Stomach (tissue), 9 donors: ENCODE results near the gene TEX2. TPM values are rescaled to one million over a fixed set of nuclear protein-coding genes. Genes with fewer than 3 reads are reported as not detected.

ENCODE experiments used
- DNase-seq, 2 donors: peaks; one replicate each; pipeline versions ENCODE4 v3.0.0 to v3.0.0-alpha.2; 2013 to 2019
- H3K27ac ChIP-seq, 5 donors: fragments of 200-600 bp in 4 of 5; sonication (generic) in 4 of 5; one replicate each; pipeline ENCODE4 v1.5.1; 2013 to 2019; ENCODE audit warnings: mild to moderate bottlenecking in 1 of 5, moderate library complexity in 1 of 5
- H3K27me3 ChIP-seq, 3 donors: fragments of 200-600 bp; sonication (generic); one replicate each; pipeline ENCODE4 v1.5.1; 2017 to 2019; ENCODE audit warnings: mixed run types in 1 of 3
- H3K36me3 ChIP-seq, 4 donors: fragments of 200-600 bp; sonication (generic); 1 replicate in 3 of 4; 2 replicates in 1 of 4; pipeline ENCODE4 v1.5.1; 2016 to 2019
- H3K4me1 ChIP-seq, 4 donors: fragments of 200-600 bp; sonication (generic); one replicate each; pipeline ENCODE4 v1.5.1; 2016 to 2019
- H3K4me3 ChIP-seq, 4 donors: fragments of 200-600 bp; sonication (generic) in 3 of 4; one replicate each; pipeline ENCODE4 v1.5.1; 2016 to 2019; ENCODE audit warnings: mild to moderate bottlenecking in 1 of 4
- H3K9me3 ChIP-seq, 4 donors: fragments of 200-600 bp; sonication (generic); one replicate each; pipeline ENCODE4 v1.5.1; 2016 to 2019
- EP300 ChIP-seq: sonication (generic); formaldehyde crosslinking; IDR thresholded peaks from one replicate; pipeline ENCODE4 v1.6.1; 2017; ENCODE audit warnings: antibody characterized with exemption
- POLR2A ChIP-seq, 4 donors: fragments of 450-650 bp; IDR thresholded peaks; one replicate each; pipeline ENCODE4 v1.6.1; 2016; ENCODE audit warnings: antibody characterized with exemption in 4 of 4, control low read depth in 2 of 4, mild to moderate bottlenecking in 1 of 4, moderate library complexity in 1 of 4
- POLR2AphosphoS5 ChIP-seq, 3 donors: sonication (generic); formaldehyde crosslinking; IDR thresholded peaks; one replicate each; pipeline ENCODE4 v1.6.1; 2016; ENCODE audit warnings: antibody characterized with exemption in 3 of 3
- WGBS, 5 donors: extraction: QIAGEN DNeasy Blood & Tissue Kit in 3 of 5; methylation state at CpG; one replicate each; pipeline versions ENCODE4 v1.1.5 to v1.1.7; 2013 to 2018; 5-methylcytosine and 5-hydroxymethylcytosine counted together
- intact Hi-C: fragments of 100-400 bp; cut with DNase I; formaldehyde crosslinking; loops from one replicate; pipeline ENCODE4 v1.15.1; 2023; ENCODE audit warnings: low total_unique reads
- polyA plus RNA-seq, 3 donors: library from polyadenylated mRNA; stranded (reverse); fragments of 200-250 nt; gene quantifications; one replicate each; pipeline ENCODE4 v1.2.3, GENCODE V29; 2013
- total RNA-seq, 5 donors: library from RNA; depleted of rRNA; stranded (reverse); fragments of >200 nt; gene quantifications; one replicate each; pipeline versions ENCODE4 v1.1.0 to v1.2.3, GENCODE V29; 2014 to 2016
- TF ChIP-seq, protein P1 (sequence below), 7 experiments: fragments of 450-650 bp in 4 of 7; fragments of 200-600 bp in 3 of 7; sonication (generic) in 3 of 7; IDR thresholded peaks; one replicate each; pipeline ENCODE4 v1.5.1; 2016 to 2019; ENCODE audit warnings: antibody characterized with exemption in 7 of 7, control low read depth in 2 of 7, mild to moderate bottlenecking in 1 of 7
- donor health status: healthy with polysubstance abuse.
- donor health status: Bipolar disorder and iron deficiency.
- donor health status: healthy.

Gene TEX2
- total and polyA plus RNA-seq, 8 donors, result 5.8 to 50.6 (median 26.1) TPM

DNA sequence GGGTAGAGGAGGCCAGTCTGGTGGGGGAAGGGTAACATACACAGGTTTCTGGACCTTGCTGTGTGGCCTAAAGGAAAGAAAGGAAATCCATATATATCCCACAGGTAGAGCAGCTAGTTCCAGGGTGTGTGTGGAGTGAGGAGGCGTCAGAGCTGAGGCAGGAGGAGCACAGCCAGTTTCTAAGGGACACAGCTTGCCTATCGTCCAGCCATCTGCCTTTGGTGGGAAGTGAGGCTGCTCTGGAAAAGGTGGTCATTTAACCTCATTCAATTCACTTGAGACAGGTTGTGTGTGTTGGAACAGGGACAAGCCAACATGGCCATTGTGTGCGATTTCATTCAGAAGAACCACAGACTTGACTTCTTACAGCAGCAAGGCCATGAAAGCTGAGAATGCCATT lies 96.2 kb downstream of the TEX2 start:
- H3K4me3 ChIP-seq, result no peak overlapping the region
- WGBS, 5 donors, result 86 to 95% (median 94%) methylated on average over 3 of the region's 3 CpGs
- peak overlapping the region in 1 of 5 donors; percentile 37 for H3K27ac ChIP-seq
- H3K27me3 ChIP-seq, result no peaks in the 10 kb centered on the region
- intact Hi-C loops, result no loop called here
- DNase-seq, result no peak
- no peak for TF ChIP-seq EP300
- TF ChIP-seq, protein P1, sequence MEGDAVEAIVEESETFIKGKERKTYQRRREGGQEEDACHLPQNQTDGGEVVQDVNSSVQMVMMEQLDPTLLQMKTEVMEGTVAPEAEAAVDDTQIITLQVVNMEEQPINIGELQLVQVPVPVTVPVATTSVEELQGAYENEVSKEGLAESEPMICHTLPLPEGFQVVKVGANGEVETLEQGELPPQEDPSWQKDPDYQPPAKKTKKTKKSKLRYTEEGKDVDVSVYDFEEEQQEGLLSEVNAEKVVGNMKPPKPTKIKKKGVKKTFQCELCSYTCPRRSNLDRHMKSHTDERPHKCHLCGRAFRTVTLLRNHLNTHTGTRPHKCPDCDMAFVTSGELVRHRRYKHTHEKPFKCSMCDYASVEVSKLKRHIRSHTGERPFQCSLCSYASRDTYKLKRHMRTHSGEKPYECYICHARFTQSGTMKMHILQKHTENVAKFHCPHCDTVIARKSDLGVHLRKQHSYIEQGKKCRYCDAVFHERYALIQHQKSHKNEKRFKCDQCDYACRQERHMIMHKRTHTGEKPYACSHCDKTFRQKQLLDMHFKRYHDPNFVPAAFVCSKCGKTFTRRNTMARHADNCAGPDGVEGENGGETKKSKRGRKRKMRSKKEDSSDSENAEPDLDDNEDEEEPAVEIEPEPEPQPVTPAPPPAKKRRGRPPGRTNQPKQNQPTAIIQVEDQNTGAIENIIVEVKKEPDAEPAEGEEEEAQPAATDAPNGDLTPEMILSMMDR (IDR thresholded peaks at IDR 0.05), result no peak
- TF ChIP-seq POLR2A (IDR thresholded peaks at IDR 0.05), result no peak
- TF ChIP-seq POLR2AphosphoS5 (IDR thresholded peaks at IDR 0.05), result no peak
- H3K4me1 ChIP-seq, result peaks cover 9 to 22% (median 18%) of the 10 kb centered on the region in 4 donors
- H3K36me3 ChIP-seq, result peaks cover 4 to 49% (median 47%) of the 10 kb centered on the region in 4 donors
- H3K9me3 ChIP-seq, result no peaks in the 10 kb centered on the region

DNA sequence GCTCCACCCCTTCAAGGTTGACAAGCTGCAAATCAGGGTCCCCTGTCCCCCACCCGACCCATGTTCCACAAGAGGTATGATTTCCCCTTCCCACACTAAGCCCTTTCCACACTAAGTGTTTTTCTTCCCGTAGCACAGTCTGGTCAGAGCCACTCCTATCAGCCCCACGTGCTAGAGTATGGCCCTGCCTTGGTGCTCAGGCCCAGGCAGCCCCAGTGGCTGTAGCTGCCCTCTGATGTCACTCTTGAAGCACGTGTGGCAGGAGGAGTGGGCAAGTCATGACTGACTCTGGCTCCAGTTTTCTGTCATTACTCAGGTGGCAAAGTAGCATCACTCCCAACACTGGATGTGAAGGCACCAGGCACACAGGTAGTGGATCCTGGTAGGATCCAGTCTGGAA lies 97.7 kb downstream of the TEX2 start:
- Histone ChIP-seq H3K36me3 (peaks cover 4 to 42% (median 35%) of the 10 kb centered on the region in 4 donors), H3K27ac (peak overlapping the region; percentile 63 to 82 (median 76))
- intact Hi-C loops, result no loop called here

DNA sequence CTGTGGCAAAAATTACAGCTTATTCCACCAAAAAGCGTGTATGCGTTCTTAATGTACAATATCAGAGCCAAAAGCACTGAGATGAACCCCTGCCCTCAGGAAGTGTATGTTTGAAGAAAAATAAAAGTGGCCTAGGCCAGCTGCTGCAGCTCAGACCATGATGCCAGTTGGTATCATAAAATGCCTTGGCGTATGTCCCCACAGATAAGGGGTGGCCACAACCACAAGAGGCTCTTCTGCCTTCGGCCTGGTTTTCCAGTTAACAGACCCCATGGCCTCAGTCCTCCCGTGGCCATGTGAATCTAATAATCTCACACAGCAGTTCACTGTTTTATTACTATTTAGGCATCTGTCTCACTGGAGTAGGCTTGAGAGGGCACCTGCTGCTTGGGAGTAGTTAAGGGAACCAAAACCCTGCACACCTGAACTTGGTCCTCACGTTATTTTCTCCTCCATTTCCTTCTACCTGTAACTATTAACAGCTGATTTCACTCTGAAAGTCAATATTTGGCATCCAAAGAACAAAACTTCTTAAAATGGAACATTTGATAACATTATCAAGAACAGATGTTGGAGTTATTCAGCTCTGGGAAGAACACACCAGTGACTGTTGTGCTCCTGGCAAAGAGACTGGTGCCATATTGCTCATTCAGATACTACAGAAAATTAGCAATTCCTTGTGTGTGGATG lies 98.3 kb downstream of the TEX2 start:
- 34 to 85% (median 55%) methylated on average over 6 of the region's 6 CpGs for whole genome bisulfite sequencing, 5 donors
- DNase-seq, result peak in 1 of 2 donors; percentile 37
- H3K27me3 ChIP-seq, result no peaks in the 10 kb centered on the region
- no peak overlapping the region for H3K4me3 ChIP-seq
- H3K4me1 ChIP-seq, result peaks cover 9 to 22% (median 18%) of the 10 kb centered on the region in 4 donors
- no peaks in the 10 kb centered on the region for H3K9me3 ChIP-seq
- TF ChIP-seq, protein P1 (IDR thresholded peaks at IDR 0.05), result no peak
- TF ChIP-seq POLR2AphosphoS5 (IDR thresholded peaks at IDR 0.05), result peak in 1 of 3 donors; percentile 55
- intact Hi-C loops, result no loop called here
- peak overlapping the region; percentile 63 to 82 (median 76) for H3K27ac ChIP-seq
- H3K36me3 ChIP-seq, result peaks cover 0 to 42% (median 34%) of the 10 kb centered on the region in 4 donors

More for the DNA sequence above, 97.7 kb downstream of the TEX2 start:
- Histone ChIP-seq H3K4me3 (no peak overlapping the region), H3K27me3 (no peaks in the 10 kb centered on the region), H3K4me1 (peaks cover 9 to 22% (median 18%) of the 10 kb centered on the region in 4 donors), H3K9me3 (no peaks in the 10 kb centered on the region)
- no peak for TF ChIP-seq POLR2A (IDR thresholded peaks at IDR 0.05)
- TF ChIP-seq POLR2AphosphoS5 (IDR thresholded peaks at IDR 0.05), result no peak
- TF ChIP-seq EP300, result no peak
- TF ChIP-seq, protein P1 (IDR thresholded peaks at IDR 0.05), result no peak
- 63 to 86% (median 74%) methylated on average over 4 of the region's 4 CpGs for WGBS, 5 donors
- DNase-seq, result no peak

DNA sequence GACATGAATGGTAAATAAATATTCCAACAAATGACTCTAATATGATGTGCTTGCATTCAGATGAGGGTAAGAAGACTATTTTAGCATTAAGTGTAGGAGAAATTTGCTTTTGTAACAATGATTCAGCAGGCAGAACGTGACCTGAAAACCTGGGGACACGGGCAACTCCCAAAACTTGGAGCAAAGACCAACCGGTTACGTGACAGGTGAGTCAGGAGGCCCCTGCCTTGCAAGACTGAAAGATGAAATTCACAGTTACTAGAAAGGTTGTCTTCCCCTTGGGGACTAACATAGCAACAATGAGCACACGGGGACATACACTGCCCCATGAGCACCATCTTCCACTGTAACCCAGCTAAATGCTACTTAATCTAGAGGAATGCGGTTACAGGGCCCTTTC lies 99.6 kb downstream of the TEX2 start:
- Histone ChIP-seq H3K36me3 (peaks cover 0 to 43% (median 31%) of the 10 kb centered on the region in 4 donors), H3K27ac (peak overlapping the region; percentile 55 to 82 (median 76))

More for the DNA sequence above, 99.6 kb downstream of the TEX2 start:
- no peak for DNase-seq
- H3K27me3 ChIP-seq, result no peaks in the 10 kb centered on the region
- no peak overlapping the region for H3K4me3 ChIP-seq
- H3K4me1 ChIP-seq, result peaks cover 9 to 23% (median 18%) of the 10 kb centered on the region in 4 donors
- no peaks in the 10 kb centered on the region for H3K9me3 ChIP-seq
- intact Hi-C loops, result no loop called here
- TF ChIP-seq, protein P1 (IDR thresholded peaks at IDR 0.05), result no peak
- TF ChIP-seq EP300 (no peak), POLR2AphosphoS5 (IDR thresholded peaks at IDR 0.05) (no peak), POLR2A (IDR thresholded peaks at IDR 0.05) (no peak)
- WGBS, 5 donors, result 70 to 81% (median 80%) methylated on average over 6 of the region's 6 CpGs
